HepG2 (cell line): Measurements from ENCODE around the gene OBI1. TPM values are rescaled to one million over a fixed set of nuclear protein-coding genes. Genes with fewer than 3 reads are reported as not detected.

Source experiments
- AGO1 ChIP-seq: fragments of 200-400 bp; formaldehyde crosslinking; IDR thresholded peaks from 2 replicates; pipeline ENCODE4 v1.6.1; 2017; ENCODE audit warnings: mild to moderate bottlenecking, low read depth, low read length, moderate library complexity; ENCODE audit not compliant: poor library complexity, severe bottlenecking
- DR1 ChIP-seq: sonication (generic); formaldehyde crosslinking; IDR thresholded peaks from 2 replicates; pipeline ENCODE4 v1.8.0; 2021; ENCODE audit warnings: mild to moderate bottlenecking, missing genetic modification reagents, inconsistent platforms
- FOXO1 ChIP-seq: sonication (generic); formaldehyde crosslinking; IDR thresholded peaks from 2 replicates; pipeline ENCODE4 v1.4.0; 2020; ENCODE audit warnings: missing genetic modification reagents
- SALL1 ChIP-seq: sonication (generic); formaldehyde crosslinking; IDR thresholded peaks from 2 replicates; pipeline ENCODE4 v1.8.0; 2022; ENCODE audit warnings: mild to moderate bottlenecking, missing genetic modification reagents
- ZFAT ChIP-seq: sonication (generic); formaldehyde crosslinking; conservative IDR thresholded peaks from 2 replicates; pipeline ENCODE4 v1.8.1; 2023; ENCODE audit warnings: missing genetic modification reagents, inconsistent platforms
- ZMYM4 ChIP-seq: sonication (generic); formaldehyde crosslinking; IDR thresholded peaks from 2 replicates; pipeline ENCODE4 v1.8.1; 2023; ENCODE audit warnings: mild to moderate bottlenecking, missing genetic modification reagents
- ZNF124 ChIP-seq: sonication (generic); formaldehyde crosslinking; IDR thresholded peaks from 2 replicates; pipeline ENCODE4 v1.4.0; 2020; ENCODE audit warnings: missing genetic modification reagents
- ZNF17 ChIP-seq: sonication (generic); formaldehyde crosslinking; IDR thresholded peaks from 2 replicates; pipeline ENCODE4 v1.5.0; 2020; ENCODE audit warnings: mild to moderate bottlenecking, missing genetic modification reagents
- ZNF75D ChIP-seq: sonication (generic); formaldehyde crosslinking; IDR thresholded peaks from 2 replicates; pipeline ENCODE4 v1.8.1; 2023; ENCODE audit warnings: missing genetic modification reagents, mild to moderate bottlenecking, borderline replicate concordance
- polyA plus RNA-seq, 8 experiments: library from polyadenylated mRNA; depleted of rRNA in 3 of 8; stranded (reverse) in 7 of 8; unstranded in 1 of 8; fragments of >200 nt; fragmentation: Illumina TruSeq in 4 of 8; extraction: Trizol in 4 of 8; gene quantifications; 2 replicates each; pipeline versions ENCODE4 v1.2.1 to v1.2.3, GENCODE V29; 2011 to 2016; ENCODE audit warnings: low read depth in 4 of 8, missing spikeins in 1 of 8, mixed read lengths in 1 of 8; ENCODE audit not compliant: insufficient read depth in 1 of 8
- total RNA-seq, 5 experiments: library from RNA; depleted of rRNA; stranded (reverse); fragments of >200 nt; fragmentation: Illumina TruSeq; extraction: Trizol; gene quantifications; 2 replicates each; pipeline ENCODE4 v1.2.3, GENCODE V29; 2016; ENCODE audit warnings: low read depth in 1 of 5
- TF ChIP-seq, protein P1 (sequence below): sonication (generic); formaldehyde crosslinking; IDR thresholded peaks from 2 replicates; pipeline ENCODE4 v1.8.0; 2022; ENCODE audit warnings: missing genetic modification reagents, mild to moderate bottlenecking, borderline replicate concordance
- TF ChIP-seq, protein P2 (sequence below): sonication (generic); formaldehyde crosslinking; IDR thresholded peaks from 2 replicates; pipeline ENCODE4 v1.4.0; 2020; ENCODE audit warnings: missing genetic modification reagents
- TF ChIP-seq, protein P3 (sequence below): sonication (generic); formaldehyde crosslinking; IDR thresholded peaks from 2 replicates; pipeline ENCODE4 v1.5.0; 2020; ENCODE audit warnings: mild to moderate bottlenecking, low read depth, missing genetic modification reagents, borderline replicate concordance
- TF ChIP-seq, protein P4 (sequence below): sonication (generic); formaldehyde crosslinking; IDR thresholded peaks from 2 replicates; pipeline ENCODE4 v1.8.0; 2022; ENCODE audit warnings: low read depth, missing genetic modification reagents
- TF ChIP-seq, protein P5 (sequence below): sonication (generic); formaldehyde crosslinking; IDR thresholded peaks from 2 replicates; pipeline ENCODE4 v1.5.0; 2020; ENCODE audit warnings: mild to moderate bottlenecking, missing genetic modification reagents, borderline replicate concordance

OBI1 gene
- total and polyA plus RNA-seq, 2 of the 13 experiments (the other 11 are each of a cell fraction or from before 2014, with no cell fraction given), result 7.8 to 23.5 TPM

DNA sequence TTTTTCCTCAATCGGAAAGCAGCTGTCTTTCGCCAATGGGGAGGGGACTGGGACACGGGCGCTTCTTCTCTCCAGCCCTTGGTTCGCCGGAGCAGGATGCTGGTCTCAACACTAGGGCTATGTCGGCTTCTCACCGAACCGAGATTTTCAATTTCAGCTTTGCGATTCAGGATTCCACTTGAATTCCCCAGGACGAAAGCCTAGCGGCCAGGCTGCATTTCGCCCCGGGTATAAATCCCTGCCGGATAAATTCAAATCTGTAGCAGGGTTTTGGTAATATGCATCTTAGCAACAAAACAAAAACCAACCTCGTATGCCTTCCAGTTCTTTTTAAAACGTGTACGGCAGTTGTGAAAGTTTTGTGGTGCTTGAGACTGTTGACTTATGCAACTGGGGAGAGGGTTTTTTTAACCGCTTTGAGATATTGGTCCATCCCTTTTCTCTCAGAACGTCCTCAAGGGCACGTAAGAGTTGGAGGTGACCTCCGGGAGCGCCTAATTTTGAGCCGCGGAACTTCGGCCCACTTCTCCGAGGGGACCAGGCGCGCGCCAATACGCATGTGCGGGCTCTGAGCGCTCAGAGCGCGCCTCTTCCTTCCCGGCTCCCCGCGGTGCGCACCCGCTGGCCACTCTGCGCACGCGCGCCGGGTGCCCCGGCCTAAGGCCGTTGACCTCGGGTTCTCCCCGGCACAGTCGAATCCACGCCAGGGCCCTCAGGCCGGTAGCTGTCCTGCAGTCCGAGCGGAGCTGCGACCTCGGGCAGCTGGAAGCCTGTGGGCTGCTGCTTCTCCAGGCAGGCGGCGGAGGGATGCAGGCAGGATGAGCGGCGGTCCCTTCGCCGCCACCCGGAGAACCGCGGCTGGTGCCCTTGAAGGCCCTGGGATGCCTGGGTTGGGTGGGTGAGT is 63.2 kb downstream of the OBI1 start (continued):
- TF ChIP-seq, protein P1, sequence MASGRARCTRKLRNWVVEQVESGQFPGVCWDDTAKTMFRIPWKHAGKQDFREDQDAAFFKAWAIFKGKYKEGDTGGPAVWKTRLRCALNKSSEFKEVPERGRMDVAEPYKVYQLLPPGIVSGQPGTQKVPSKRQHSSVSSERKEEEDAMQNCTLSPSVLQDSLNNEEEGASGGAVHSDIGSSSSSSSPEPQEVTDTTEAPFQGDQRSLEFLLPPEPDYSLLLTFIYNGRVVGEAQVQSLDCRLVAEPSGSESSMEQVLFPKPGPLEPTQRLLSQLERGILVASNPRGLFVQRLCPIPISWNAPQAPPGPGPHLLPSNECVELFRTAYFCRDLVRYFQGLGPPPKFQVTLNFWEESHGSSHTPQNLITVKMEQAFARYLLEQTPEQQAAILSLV (CRISPR knock-in tag), result no peak
- TF ChIP-seq, protein P2, sequence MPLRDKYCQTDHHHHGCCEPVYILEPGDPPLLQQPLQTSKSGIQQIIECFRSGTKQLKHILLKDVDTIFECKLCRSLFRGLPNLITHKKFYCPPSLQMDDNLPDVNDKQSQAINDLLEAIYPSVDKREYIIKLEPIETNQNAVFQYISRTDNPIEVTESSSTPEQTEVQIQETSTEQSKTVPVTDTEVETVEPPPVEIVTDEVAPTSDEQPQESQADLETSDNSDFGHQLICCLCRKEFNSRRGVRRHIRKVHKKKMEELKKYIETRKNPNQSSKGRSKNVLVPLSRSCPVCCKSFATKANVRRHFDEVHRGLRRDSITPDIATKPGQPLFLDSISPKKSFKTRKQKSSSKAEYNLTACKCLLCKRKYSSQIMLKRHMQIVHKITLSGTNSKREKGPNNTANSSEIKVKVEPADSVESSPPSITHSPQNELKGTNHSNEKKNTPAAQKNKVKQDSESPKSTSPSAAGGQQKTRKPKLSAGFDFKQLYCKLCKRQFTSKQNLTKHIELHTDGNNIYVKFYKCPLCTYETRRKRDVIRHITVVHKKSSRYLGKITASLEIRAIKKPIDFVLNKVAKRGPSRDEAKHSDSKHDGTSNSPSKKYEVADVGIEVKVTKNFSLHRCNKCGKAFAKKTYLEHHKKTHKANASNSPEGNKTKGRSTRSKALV (CRISPR knock-in tag), result peak; percentile 64; the same call in 1 of the 2 replicates
- TF ChIP-seq ZMYM4 (CRISPR knock-in tag), result peak; percentile 15; the same call in 1 of the 2 replicates
- TF ChIP-seq ZNF124 (CRISPR knock-in tag), result no peak
- no peak for TF ChIP-seq ZFAT (CRISPR knock-in tag)
- TF ChIP-seq, protein P3, sequence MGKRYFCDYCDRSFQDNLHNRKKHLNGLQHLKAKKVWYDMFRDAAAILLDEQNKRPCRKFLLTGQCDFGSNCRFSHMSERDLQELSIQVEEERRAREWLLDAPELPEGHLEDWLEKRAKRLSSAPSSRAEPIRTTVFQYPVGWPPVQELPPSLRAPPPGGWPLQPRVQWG, result no peak
- 0 out of 2 replicates have a peak, but pooled peaks have one; percentile 32 for TF ChIP-seq DR1 (CRISPR knock-in tag)
- TF ChIP-seq, protein P4, sequence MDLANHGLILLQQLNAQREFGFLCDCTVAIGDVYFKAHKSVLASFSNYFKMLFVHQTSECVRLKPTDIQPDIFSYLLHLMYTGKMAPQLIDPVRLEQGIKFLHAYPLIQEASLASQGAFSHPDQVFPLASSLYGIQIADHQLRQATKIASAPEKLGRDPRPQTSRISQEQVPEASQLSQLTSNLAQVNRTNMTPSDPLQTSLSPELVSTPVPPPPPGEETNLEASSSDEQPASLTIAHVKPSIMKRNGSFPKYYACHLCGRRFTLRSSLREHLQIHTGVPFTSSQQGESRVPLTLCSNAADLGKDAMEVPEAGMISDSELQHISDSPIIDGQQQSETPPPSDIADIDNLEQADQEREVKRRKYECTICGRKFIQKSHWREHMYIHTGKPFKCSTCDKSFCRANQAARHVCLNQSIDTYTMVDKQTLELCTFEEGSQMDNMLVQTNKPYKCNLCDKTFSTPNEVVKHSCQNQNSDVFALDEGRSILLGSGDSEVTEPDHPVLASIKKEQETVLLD, result no peak
- TF ChIP-seq AGO1, result peak; percentile 32
- TF ChIP-seq SALL1 (CRISPR knock-in tag), result peak; percentile 16; the same call in 1 of the 2 replicates
- no peak for TF ChIP-seq ZNF17 (CRISPR knock-in tag)
- no peak for TF ChIP-seq FOXO1 (CRISPR knock-in tag)
- TF ChIP-seq, protein P5, sequence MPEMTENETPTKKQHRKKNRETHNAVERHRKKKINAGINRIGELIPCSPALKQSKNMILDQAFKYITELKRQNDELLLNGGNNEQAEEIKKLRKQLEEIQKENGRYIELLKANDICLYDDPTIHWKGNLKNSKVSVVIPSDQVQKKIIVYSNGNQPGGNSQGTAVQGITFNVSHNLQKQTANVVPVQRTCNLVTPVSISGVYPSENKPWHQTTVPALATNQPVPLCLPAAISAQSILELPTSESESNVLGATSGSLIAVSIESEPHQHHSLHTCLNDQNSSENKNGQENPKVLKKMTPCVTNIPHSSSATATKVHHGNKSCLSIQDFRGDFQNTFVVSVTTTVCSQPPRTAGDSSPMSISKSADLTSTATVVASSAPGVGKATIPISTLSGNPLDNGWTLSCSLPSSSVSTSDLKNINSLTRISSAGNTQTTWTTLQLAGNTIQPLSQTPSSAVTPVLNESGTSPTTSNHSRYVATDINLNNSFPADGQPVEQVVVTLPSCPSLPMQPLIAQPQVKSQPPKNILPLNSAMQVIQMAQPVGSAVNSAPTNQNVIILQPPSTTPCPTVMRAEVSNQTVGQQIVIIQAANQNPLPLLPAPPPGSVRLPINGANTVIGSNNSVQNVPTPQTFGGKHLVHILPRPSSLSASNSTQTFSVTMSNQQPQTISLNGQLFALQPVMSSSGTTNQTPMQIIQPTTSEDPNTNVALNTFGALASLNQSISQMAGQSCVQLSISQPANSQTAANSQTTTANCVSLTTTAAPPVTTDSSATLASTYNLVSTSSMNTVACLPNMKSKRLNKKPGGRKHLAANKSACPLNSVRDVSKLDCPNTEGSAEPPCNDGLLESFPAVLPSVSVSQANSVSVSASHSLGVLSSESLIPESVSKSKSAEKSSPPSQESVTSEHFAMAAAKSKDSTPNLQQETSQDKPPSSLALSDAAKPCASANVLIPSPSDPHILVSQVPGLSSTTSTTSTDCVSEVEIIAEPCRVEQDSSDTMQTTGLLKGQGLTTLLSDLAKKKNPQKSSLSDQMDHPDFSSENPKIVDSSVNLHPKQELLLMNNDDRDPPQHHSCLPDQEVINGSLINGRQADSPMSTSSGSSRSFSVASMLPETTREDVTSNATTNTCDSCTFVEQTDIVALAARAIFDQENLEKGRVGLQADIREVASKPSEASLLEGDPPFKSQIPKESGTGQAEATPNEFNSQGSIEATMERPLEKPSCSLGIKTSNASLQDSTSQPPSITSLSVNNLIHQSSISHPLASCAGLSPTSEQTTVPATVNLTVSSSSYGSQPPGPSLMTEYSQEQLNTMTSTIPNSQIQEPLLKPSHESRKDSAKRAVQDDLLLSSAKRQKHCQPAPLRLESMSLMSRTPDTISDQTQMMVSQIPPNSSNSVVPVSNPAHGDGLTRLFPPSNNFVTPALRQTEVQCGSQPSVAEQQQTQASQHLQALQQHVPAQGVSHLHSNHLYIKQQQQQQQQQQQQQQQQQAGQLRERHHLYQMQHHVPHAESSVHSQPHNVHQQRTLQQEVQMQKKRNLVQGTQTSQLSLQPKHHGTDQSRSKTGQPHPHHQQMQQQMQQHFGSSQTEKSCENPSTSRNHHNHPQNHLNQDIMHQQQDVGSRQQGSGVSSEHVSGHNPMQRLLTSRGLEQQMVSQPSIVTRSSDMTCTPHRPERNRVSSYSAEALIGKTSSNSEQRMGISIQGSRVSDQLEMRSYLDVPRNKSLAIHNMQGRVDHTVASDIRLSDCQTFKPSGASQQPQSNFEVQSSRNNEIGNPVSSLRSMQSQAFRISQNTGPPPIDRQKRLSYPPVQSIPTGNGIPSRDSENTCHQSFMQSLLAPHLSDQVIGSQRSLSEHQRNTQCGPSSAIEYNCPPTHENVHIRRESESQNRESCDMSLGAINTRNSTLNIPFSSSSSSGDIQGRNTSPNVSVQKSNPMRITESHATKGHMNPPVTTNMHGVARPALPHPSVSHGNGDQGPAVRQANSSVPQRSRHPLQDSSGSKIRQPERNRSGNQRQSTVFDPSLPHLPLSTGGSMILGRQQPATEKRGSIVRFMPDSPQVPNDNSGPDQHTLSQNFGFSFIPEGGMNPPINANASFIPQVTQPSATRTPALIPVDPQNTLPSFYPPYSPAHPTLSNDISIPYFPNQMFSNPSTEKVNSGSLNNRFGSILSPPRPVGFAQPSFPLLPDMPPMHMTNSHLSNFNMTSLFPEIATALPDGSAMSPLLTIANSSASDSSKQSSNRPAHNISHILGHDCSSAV (CRISPR knock-in tag), result no peak
- TF ChIP-seq ZNF75D, result no peak
